NCI-H187 treated with DMSO at 0.1 percent for 48 hours (cell line): ENCODE measurements around the gene TRMT6.

Experiments
- DNase-seq: peaks from one replicate; lab custom pipeline; 2025; lab: John Stamatoyannopoulos, UW

TRMT6 gene

DNA sequence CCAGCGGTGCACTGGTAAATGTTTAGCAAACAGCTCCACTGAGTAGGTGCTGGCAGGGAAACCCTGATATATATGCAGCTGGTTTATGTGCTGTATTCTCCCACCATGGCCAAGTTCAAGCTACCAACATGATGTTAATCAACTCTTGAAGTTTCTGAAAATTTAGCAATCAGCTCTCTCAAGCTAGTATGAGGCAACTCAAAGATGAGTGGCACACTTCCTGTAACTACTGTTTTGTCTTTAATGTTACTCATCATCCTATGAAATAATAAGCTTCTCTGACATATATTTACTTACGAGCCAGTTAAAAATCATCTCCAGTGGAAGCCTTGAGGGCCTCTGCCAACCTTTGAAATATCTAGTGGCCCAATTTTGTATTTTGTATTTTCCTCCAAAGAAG is 54.7 kb downstream of the TRMT6 start:
- DNase-seq, result no peak

DNA sequence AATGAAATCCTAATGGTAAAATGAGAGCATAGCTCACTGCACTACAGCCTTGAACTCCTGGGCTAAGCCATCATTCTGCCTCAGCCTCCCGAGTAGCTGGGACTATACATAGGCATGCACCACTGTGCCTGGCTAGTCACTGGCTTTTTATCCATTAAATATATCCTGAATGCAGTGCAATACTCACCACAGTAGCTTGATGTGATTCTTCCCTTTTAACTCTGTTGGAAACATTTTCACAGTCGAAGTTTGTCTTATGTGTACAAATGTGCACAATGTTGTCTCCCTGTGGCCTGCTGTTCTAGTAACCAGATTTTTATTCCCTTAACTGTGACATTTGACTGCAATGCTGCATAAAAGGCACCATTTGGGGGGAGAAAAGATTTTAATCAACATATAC is 56.7 kb downstream of the TRMT6 start:
- no peak for DNase-seq

DNA sequence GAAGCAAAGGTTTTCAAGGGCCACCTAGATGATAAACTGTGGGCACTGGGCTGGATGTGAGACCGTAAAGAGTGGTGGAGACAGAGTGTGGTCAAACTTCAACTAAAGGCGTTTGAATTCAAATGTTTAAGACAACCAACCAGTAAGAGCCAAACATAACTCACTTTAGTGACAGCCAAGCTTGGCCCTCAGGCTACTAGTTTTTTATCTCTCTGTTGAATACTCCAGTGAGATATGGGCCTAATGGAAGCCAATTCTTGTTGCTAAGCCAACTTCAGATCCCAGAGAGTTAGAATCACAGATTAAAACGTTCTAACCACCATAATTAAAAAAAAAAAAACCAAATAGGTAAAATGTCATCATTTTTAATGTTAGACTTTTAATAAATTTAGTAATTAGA is 57.3 kb downstream of the TRMT6 start:
- no peak for DNase-seq

DNA sequence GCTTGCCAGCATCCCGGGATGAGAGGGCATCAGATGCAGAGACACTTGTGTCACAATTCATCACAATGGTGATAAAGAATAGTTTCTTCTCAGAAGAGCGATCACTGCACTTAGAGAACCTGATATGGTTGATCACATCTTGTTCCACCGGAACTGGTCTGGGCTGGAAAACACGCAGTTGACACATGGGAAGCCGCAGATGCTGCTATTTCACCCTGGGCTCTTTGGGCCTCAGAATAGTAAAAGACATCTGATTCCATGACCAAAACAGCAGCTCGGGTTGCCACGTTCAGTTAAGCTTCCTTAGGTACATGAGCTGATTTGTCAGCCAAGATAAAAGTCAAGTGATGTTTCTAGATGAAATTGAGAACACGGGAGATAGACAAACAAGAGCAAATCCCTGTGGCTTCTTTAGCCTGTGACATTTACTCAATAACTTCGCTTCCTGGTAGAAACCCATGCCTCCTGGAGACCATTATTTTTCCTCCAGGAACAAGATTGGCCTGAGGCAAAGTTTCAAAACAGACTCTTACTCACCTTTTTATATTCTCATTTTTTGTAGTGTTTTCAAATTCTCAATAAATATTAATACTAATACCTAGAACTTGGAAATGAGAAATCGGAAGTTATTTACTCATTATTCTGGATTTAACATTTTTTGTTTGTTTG is 59.4 kb downstream of the TRMT6 start:
- no peak for DNase-seq

GRCh38 chr20:5888041-5888440 is 62.3 kb downstream of the TRMT6 start:
- no peak for DNase-seq

DNA sequence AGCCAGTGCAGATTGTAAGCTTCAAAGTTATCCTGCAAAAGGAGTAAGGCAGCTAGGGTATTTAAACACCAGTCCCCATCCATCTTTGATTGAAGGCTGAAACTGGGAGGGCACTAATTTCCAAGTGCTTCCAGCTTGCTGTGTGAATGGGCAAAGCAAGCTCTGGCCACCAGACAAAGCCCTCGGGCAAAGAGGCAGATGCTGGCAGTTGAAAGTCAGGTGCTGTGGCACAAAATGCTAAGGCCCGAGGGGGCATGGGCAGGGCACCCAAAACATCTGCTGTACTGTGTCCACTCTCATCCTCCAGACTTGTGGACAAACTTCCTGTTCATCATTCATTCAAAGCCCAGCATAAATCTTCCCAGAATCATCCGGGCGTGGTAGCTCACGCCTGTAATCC is 62.9 kb downstream of the TRMT6 start:
- DNase-seq, result no peak
